BE2C (cell line): ENCODE results near the gene ZNF469.

ENCODE experiments used
- DNase-seq: peaks from one replicate; pipeline ENCODE4 v3.0.0-alpha.2; 2020
- H3K27me3 ChIP-seq: fragments of 250-450 bp; sonication (Bioruptor Pico); 2 replicates; pipeline ENCODE4 v1.5.1; 2020; ENCODE audit warnings: mild to moderate bottlenecking
- H3K36me3 ChIP-seq: fragments of 250-450 bp; sonication (Bioruptor Pico); 2 replicates; pipeline ENCODE4 v1.5.1; 2020; ENCODE audit warnings: mild to moderate bottlenecking
- H3K4me1 ChIP-seq: fragments of 250-450 bp; sonication (Bioruptor Pico); 2 replicates; pipeline ENCODE4 v1.5.1; 2020
- H3K4me3 ChIP-seq: 2 replicates; pipeline ENCODE4 v1.5.1; 2011; ENCODE audit warnings: low read depth, low read length
- H3K9me3 ChIP-seq: fragments of 250-450 bp; sonication (Bioruptor Pico); 2 replicates; pipeline ENCODE4 v1.5.1; 2020
- TF ChIP-seq, protein P1 (sequence below): IDR thresholded peaks from 2 replicates; pipeline ENCODE4 v1.5.1; 2012; ENCODE audit warnings: mild to moderate bottlenecking, low read depth, low read length

ZNF469 gene

DNA sequence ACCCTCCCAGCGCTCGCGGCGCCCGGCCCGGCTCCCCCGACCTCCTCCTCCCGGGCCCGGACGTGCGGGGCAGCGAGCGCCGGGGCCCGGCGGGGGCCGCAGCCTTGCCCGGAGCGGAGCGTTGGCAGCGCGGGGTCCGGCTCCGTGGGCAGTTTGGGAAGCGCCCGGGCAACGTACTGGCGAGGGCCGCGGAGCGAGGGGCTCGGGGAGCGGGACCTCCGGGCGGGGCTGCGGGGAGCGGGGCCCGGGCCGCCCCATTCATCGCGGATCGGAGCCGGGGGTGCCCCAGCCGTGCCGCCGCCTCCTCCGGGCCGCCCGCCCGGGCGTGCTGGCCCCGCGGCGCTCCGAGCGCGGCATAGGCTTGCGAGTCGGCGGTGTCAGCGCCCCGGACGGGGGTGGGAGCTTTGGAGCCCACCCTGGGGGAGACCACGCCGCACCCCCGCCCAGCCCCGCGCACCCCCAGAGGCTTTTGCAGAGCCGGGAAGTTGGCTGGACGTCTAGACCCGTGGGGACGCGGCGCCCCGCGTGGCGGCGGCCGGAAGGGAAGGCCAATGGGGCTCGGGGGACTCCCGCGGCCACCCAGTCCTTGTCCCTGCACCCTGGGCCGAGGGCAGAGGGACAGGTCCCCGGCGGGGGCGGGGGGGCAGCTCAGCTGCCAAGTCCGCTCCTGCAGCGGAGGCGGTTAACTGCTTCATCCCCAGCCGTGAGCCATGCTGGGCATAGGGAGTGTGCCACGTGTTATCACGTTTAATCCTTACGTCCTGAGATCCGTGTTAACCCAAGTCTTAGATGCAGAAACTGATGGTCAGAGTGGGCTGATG is 852 bp downstream of the ZNF469 start:
- peaks cover 37% of the 10 kb centered on the region for H3K27me3 ChIP-seq
- TF ChIP-seq, protein P1, sequence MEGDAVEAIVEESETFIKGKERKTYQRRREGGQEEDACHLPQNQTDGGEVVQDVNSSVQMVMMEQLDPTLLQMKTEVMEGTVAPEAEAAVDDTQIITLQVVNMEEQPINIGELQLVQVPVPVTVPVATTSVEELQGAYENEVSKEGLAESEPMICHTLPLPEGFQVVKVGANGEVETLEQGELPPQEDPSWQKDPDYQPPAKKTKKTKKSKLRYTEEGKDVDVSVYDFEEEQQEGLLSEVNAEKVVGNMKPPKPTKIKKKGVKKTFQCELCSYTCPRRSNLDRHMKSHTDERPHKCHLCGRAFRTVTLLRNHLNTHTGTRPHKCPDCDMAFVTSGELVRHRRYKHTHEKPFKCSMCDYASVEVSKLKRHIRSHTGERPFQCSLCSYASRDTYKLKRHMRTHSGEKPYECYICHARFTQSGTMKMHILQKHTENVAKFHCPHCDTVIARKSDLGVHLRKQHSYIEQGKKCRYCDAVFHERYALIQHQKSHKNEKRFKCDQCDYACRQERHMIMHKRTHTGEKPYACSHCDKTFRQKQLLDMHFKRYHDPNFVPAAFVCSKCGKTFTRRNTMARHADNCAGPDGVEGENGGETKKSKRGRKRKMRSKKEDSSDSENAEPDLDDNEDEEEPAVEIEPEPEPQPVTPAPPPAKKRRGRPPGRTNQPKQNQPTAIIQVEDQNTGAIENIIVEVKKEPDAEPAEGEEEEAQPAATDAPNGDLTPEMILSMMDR = no peak; the same call in 1 of the 2 replicates
- peak; percentile 40 for DNase-seq
- no peak overlapping the region for H3K4me3 ChIP-seq
- H3K4me1 ChIP-seq = no peaks in the 10 kb centered on the region
- H3K36me3 ChIP-seq = no peaks in the 10 kb centered on the region
- no peaks in the 10 kb centered on the region for H3K9me3 ChIP-seq

DNA sequence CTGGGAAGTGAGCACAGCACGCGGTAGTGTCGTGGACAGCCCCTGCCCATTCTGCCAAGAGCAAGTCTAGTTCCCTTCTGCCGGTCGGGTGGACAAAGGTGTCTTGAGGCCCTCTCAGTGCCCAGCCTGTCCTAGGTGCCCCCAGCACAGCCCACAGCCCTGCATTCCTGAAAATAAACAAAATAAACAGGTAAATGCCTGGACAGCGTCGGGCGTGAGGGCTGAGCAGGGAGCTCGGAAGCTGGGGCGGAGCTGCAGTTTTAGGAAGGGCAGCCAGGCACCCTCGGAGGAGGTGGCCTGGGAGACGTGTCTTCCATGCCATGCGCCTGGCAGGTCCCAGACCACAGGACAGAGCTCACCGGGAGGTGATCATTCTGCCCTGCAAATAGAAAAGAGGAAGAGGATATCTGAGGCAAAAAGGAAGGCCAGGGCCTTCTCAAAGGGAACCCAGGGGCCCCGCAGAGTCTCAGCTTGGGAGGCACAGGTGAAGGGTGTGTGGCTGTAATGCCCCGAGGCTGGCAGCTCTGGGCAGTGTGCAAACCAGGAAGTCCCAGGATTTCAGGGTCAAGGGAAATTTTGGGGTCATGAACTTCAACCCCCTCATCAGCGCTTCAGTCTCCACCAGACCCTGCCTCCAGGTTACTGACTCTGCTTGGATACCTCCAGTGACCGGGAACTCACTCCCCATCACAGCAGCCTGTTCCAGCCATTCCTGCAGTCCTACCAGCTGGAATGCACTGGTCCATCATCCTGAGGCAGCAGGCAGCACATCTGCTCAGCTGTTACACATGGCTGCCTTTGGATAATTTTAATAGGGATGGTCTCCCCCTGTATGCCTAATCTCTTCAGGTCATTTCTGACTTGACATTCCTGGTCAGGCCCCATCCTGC is 1.7 kb downstream of the ZNF469 start:
- Histone ChIP-seq H3K9me3 (no peaks in the 10 kb centered on the region), H3K27me3 (peaks cover 41% of the 10 kb centered on the region), H3K36me3 (no peaks in the 10 kb centered on the region), H3K4me1 (no peaks in the 10 kb centered on the region), H3K4me3 (no peak overlapping the region)
- TF ChIP-seq, protein P1 = no peak
- peak; percentile 4 for DNase-seq

DNA sequence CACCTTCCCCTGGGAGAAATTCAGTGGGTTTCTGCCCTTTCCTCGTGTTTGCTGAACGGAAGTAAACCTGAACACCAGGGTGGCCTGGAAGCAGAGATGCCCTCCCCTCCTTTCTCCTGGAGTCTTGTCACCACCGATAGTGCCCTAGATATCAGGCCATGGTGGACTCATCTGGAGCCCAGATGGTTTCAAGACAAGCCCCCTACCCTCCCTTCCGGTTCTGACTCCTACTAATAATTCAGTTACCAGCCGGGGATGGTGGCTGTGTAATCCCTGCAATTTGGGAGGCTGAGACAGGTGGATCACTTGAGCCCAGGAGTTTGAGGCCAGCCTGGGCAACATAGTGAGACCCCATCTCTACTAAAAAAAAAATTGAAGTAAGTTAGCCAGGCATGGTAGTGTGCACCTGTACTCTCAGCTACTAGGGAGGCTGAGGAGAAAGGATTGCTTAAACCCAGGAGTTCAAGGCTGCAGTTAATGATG is 2.4 kb downstream of the ZNF469 start:
- Histone ChIP-seq H3K36me3 (no peaks in the 10 kb centered on the region), H3K27me3 (peaks cover 44% of the 10 kb centered on the region), H3K4me3 (no peak overlapping the region), H3K9me3 (no peaks in the 10 kb centered on the region), H3K4me1 (no peaks in the 10 kb centered on the region)
- TF ChIP-seq, protein P1 = no peak
- peak; percentile 5 for DNase-seq

DNA sequence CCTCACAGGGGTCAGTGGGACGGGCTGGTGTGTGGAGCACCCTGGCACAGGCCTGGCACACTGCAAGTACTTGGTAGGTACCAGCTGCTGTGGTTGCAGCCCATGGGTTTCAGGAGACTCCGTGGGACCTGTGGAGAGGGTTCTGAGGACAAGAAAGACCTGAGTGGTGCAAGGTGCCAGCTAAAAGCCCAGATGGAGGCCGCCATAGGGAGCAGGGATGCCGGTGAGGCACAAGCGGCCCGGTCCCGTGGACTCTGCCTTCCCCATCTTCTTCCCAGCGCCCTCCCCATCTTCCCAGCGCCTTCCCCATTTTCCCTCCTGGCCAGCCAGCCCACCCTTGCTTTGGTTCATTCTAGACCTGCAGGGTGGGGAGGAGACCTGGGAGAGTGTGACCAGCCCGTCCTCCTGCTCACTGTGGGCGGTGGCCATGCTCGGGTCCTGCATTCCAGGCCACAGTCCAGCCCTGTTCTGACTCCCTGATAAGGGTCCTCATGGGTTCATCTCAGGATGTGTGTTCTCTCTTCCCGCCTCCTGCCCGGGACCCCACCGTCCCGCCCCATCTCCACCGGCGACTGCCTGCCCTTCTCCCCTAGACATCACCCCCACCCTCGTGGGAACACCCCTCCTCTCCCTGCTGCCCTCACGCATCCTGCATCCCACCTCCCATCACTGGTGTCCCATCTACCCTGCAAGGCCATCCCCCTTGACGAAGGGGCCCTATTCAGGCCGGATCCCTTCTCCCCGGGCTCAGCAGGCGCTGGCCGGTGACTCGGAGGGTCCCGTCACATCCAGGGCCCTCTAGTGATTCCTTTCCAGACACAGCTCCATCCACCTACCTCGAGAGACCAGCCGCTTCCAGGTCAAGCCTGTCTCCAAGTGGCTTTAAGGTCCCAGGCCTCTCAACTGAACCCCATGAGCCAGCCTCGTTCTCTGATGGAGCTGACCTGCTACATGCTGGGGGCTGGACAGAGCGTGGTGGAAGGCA is 3.4 kb downstream of the ZNF469 start:
- Histone ChIP-seq H3K36me3 (no peaks in the 10 kb centered on the region), H3K4me3 (no peak overlapping the region), H3K27me3 (peaks cover 45% of the 10 kb centered on the region), H3K9me3 (no peaks in the 10 kb centered on the region), H3K4me1 (no peaks in the 10 kb centered on the region)
- DNase-seq = peak; percentile 4
- TF ChIP-seq, protein P1 = no peak

DNA sequence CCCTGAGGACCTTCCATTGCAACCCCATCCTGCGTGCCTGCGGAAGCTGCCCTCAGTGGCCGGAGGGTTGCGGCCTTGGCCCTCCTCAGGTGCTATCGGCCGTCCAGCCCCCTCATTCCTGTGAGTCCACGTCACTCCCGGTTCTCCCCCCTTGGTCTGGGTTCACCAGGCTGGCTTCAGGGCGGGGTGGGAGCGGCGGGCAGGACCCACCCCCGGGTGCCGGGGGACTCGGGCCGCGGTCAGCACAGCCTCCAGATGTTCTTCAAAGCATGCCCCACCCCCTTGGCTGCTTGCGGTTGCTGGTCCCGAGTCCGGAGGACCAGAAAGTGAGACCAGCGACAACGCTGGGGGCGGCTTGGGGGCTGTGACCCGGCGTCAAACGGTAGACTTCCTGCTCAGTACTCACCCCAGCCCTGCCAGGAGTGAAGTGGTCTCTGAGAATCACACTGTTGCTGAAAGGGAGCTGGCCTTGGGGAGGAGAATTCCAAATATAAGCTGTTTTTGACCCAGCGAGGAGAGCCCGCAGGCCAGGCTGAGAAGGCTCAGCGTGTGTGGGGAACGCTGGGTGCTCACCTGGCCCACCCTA is 4.5 kb downstream of the ZNF469 start:
- no peak for DNase-seq
- Histone ChIP-seq H3K4me3 (no peak overlapping the region), H3K9me3 (no peaks in the 10 kb centered on the region), H3K27me3 (peaks cover 46% of the 10 kb centered on the region), H3K36me3 (no peaks in the 10 kb centered on the region), H3K4me1 (no peaks in the 10 kb centered on the region)
- TF ChIP-seq, protein P1 = no peak
